Neural cell (in vitro differentiated cells): ENCODE results near the gene SLC25A45. TPM values are rescaled to one million over a fixed set of nuclear protein-coding genes. Genes with fewer than 3 reads are reported as not detected.

ENCODE experiments used
- H2AFZ ChIP-seq: fragments of 200-600, 300-800 bp; sonication (generic), shearing (Covaris generic); 2 replicates; pipeline ENCODE4 v1.6.0; 2014; ENCODE audit warnings: low read depth, mild to moderate bottlenecking, antibody characterized with exemption, low read length, moderate library complexity
- H3F3A ChIP-seq: fragments of 200-600 bp; shearing (Covaris generic); 2 replicates; pipeline ENCODE4 v1.6.1; 2016; ENCODE audit warnings: mild to moderate bottlenecking, moderate library complexity, mixed read lengths, antibody characterized with exemption, low read length; ENCODE audit not compliant: insufficient read depth, poor library complexity, severe bottlenecking
- H3K27ac ChIP-seq: fragments of 200-600, 300-800 bp; sonication (generic), shearing (Covaris generic); 2 replicates; pipeline ENCODE4 v1.5.1; 2014; ENCODE audit warnings: mild to moderate bottlenecking, low read length, moderate library complexity
- H3K27me3 ChIP-seq: fragments of 300-800, 200-600 bp; sonication (generic), shearing (Covaris generic); 2 replicates; pipeline ENCODE4 v1.6.0; 2014; ENCODE audit warnings: mild to moderate bottlenecking, low read depth, low read length, moderate library complexity; ENCODE audit not compliant: insufficient read depth
- H3K36me3 ChIP-seq: fragments of 300-800, 200-600 bp; sonication (generic), shearing (Covaris generic); 2 replicates; pipeline ENCODE4 v1.5.1; 2014; ENCODE audit warnings: mild to moderate bottlenecking, antibody characterized with exemption, low read length, moderate library complexity; ENCODE audit not compliant: insufficient read depth
- H3K4me2 ChIP-seq: fragments of 300-800, 200-600 bp; sonication (generic), shearing (Covaris generic); 2 replicates; pipeline ENCODE4 v1.6.0; 2014; ENCODE audit warnings: mild to moderate bottlenecking, low read length
- H3K4me3 ChIP-seq: fragments of 300-800, 200-600 bp; sonication (generic), shearing (Covaris generic); 2 replicates; pipeline ENCODE4 v1.5.1; 2014; ENCODE audit warnings: mild to moderate bottlenecking, low read length, moderate library complexity
- H3K79me2 ChIP-seq: fragments of 200-600 bp; shearing (Covaris generic); replicated peaks from 2 replicates; pipeline ENCODE4 v1.6.0; 2014; ENCODE audit warnings: mild to moderate bottlenecking, low read length, moderate library complexity; ENCODE audit not compliant: insufficient read depth
- H3K9ac ChIP-seq: fragments of 300-800, 200-600 bp; sonication (generic), shearing (Covaris generic); 2 replicates; pipeline ENCODE4 v1.6.1; 2016; ENCODE audit warnings: mild to moderate bottlenecking, low read length, mixed read lengths
- H3K9me2 ChIP-seq: fragments of 200-600 bp; shearing (Covaris generic); 2 replicates; pipeline ENCODE4 v1.6.1; 2016; ENCODE audit warnings: mild to moderate bottlenecking, low read length, mixed read lengths; ENCODE audit not compliant: insufficient read depth
- H3K9me3 ChIP-seq: fragments of 200-600, 300-800 bp; sonication (generic), shearing (Covaris generic); 2 replicates; pipeline ENCODE4 v1.6.1; 2016; ENCODE audit warnings: mild to moderate bottlenecking, mixed run types, low read length, moderate library complexity, mixed read lengths
- H4K20me1 ChIP-seq: fragments of 200-600 bp; shearing (Covaris generic); 2 replicates; pipeline ENCODE4 v1.6.1; 2016; ENCODE audit warnings: mild to moderate bottlenecking, mixed run types; ENCODE audit not compliant: insufficient read depth
- CTCF ChIP-seq: fragments of 450-650 bp; IDR thresholded peaks from 2 replicates; pipeline ENCODE4 v1.5.1; 2014; ENCODE audit warnings: antibody characterized with exemption, mild to moderate bottlenecking, moderate library complexity; ENCODE audit not compliant: poor library complexity, severe bottlenecking
- EP300 ChIP-seq: fragments of 450-650 bp; conservative IDR thresholded peaks from 2 replicates; pipeline ENCODE4 v1.6.1; 2014; ENCODE audit warnings: antibody characterized with exemption, mild to moderate bottlenecking, moderate library complexity; ENCODE audit not compliant: poor library complexity, severe bottlenecking
- EZH2 ChIP-seq: fragments of 200-600, 300-800 bp; shearing (Covaris generic), sonication (generic); IDR thresholded peaks from 2 replicates; pipeline ENCODE4 v1.6.1; 2014; ENCODE audit warnings: antibody characterized with exemption, low read length, borderline replicate concordance, mild to moderate bottlenecking; ENCODE audit not compliant: insufficient read depth, poor library complexity, severe bottlenecking
- MXI1 ChIP-seq: fragments of 450-650 bp; conservative IDR thresholded peaks from 2 replicates; pipeline ENCODE4 v1.6.1; 2014; ENCODE audit warnings: antibody characterized with exemption, mild to moderate bottlenecking; ENCODE audit not compliant: poor library complexity, severe bottlenecking
- POLR2AphosphoS5 ChIP-seq: IDR thresholded peaks from 2 replicates; pipeline ENCODE4 v1.6.1; 2012
- RAD21 ChIP-seq: fragments of 450-650 bp; conservative IDR thresholded peaks from 2 replicates; pipeline ENCODE4 v1.6.1; 2014; ENCODE audit warnings: antibody characterized with exemption, mild to moderate bottlenecking, moderate library complexity
- REST ChIP-seq: IDR thresholded peaks from 2 replicates; pipeline ENCODE4 v1.6.1; 2012; ENCODE audit warnings: borderline replicate concordance
- SMC3 ChIP-seq: fragments of 450-650 bp; conservative IDR thresholded peaks from 2 replicates; pipeline ENCODE4 v1.6.1; 2014; ENCODE audit warnings: antibody characterized with exemption, mild to moderate bottlenecking, moderate library complexity; ENCODE audit not compliant: poor library complexity
- TAF1 ChIP-seq: IDR thresholded peaks from 2 replicates; pipeline ENCODE4 v1.6.1; 2012; ENCODE audit warnings: low read depth
- polyA plus RNA-seq: library from polyadenylated mRNA; depleted of rRNA; stranded (reverse); fragments of >200 nt; gene quantifications from 2 replicates; pipeline ENCODE4 v1.2.3, GENCODE V29; 2014

SLC25A45 gene
- polyA plus RNA-seq, 1 donor from 2014 or later: not detected

GRCh38 chr11:65419460-65419771, 37.0 kb upstream of the SLC25A45 start:
- H3K79me2 ChIP-seq: peaks cover 96% of the 10 kb centered on the region

GRCh38 chr11:65418681-65419459, 36.4 kb upstream of the SLC25A45 start:
- Histone ChIP-seq H3K4me2 (peak overlapping the region; percentile 44), H4K20me1 (no peaks in the 10 kb centered on the region), H3K27me3 (no peaks in the 10 kb centered on the region), H3K9me2 (no peaks in the 10 kb centered on the region), H3K27ac (peak overlapping the region; percentile 43), H2AFZ (peak overlapping the region; percentile 21), H3K4me3 (peak overlapping the region; percentile 57), H3F3A (no peaks in the 10 kb centered on the region), H3K36me3 (no peaks in the 10 kb centered on the region), H3K79me2 (peaks cover 91% of the 10 kb centered on the region), H3K9me3 (no peaks in the 10 kb centered on the region), H3K9ac (peak overlapping the region; percentile 61)
- peak; percentile 25 for TF ChIP-seq POLR2AphosphoS5
- no peak for TF ChIP-seq EZH2
- no peak for TF ChIP-seq MXI1
- TF ChIP-seq RAD21: no peak
- no peak for TF ChIP-seq TAF1
- no peak for TF ChIP-seq CTCF

More at GRCh38 chr11:65419460-65419771, 37.0 kb upstream of the SLC25A45 start:
- H3F3A ChIP-seq: no peaks in the 10 kb centered on the region
- peak overlapping the region; percentile 21 for H2AFZ ChIP-seq
- H4K20me1 ChIP-seq: no peaks in the 10 kb centered on the region
- H3K9me2 ChIP-seq: no peaks in the 10 kb centered on the region
- peak overlapping the region; percentile 61 for H3K9ac ChIP-seq
- peak overlapping the region; percentile 57 for H3K4me3 ChIP-seq
- peak overlapping the region; percentile 44 for H3K4me2 ChIP-seq
- no peaks in the 10 kb centered on the region for H3K9me3 ChIP-seq
- H3K27me3 ChIP-seq: no peaks in the 10 kb centered on the region
- H3K27ac ChIP-seq: peak overlapping the region; percentile 43
- no peaks in the 10 kb centered on the region for H3K36me3 ChIP-seq
- no peak for TF ChIP-seq TAF1
- no peak for TF ChIP-seq EZH2
- no peak for TF ChIP-seq SMC3
- no peak for TF ChIP-seq EP300
- TF ChIP-seq POLR2AphosphoS5: no peak
- TF ChIP-seq MXI1: no peak
- TF ChIP-seq CTCF: no peak
- TF ChIP-seq RAD21: no peak
- TF ChIP-seq REST: no peak
